Measurements from ENCODE around the gene COL4A2. TPM values are rescaled to one million over a fixed set of nuclear protein-coding genes. Genes with fewer than 3 reads are reported as not detected.

The COL4A2 gene
- total and polyA plus RNA-seq, 4 donors: 8.0 to 45.2 (median 40.3) TPM

- Histone ChIP-seq H3K9ac (ENCODE audit: low read depth in 1 of 2, low read length in 2 of 2) (no peak overlapping the region), H3K27ac (ENCODE audit: low read depth in 1 of 2, low read length in 2 of 2) (no peak overlapping the region), H3K9me3 (ENCODE audit: control insufficient read depth in 4 of 4, low read length in 3 of 4) (no peaks in the 10 kb centered on the region), H3K36me3 (ENCODE audit: control insufficient read depth in 4 of 4, insufficient read depth in 3 of 4, low read depth in 1 of 4, low read length in 3 of 4) (no peaks in the 10 kb centered on the region), H3K27me3 (ENCODE audit: control insufficient read depth in 4 of 4, insufficient read depth in 4 of 4, low read length in 3 of 4) (no peaks in the 10 kb centered on the region), H3K4me1 (ENCODE audit: control insufficient read depth in 4 of 4, insufficient read depth in 4 of 4, low read length in 3 of 4) (peaks cover 0 to 2% (median 0%) of the 10 kb centered on the region in 4 donors), H3K4me3 (ENCODE audit: low read depth in 1 of 3, low read length in 3 of 3) (no peak overlapping the region)
- 90% methylated on average over 3 of the region's 3 CpGs for WGBS
- TF ChIP-seq FOXA1 (IDR thresholded peaks at IDR 0.05) (no peak), EGR1 (IDR thresholded peaks at IDR 0.05; ENCODE audit: low read depth in 2 of 2) (no peak), FOXA2 (IDR thresholded peaks at IDR 0.05) (no peak), HNF4G (IDR thresholded peaks at IDR 0.05) (no peak), CTCF (IDR thresholded peaks at IDR 0.05; ENCODE audit: low read depth, low read length, missing input control) (no peak), JUND (IDR thresholded peaks at IDR 0.05) (no peak), RXRA (IDR thresholded peaks at IDR 0.05) (no peak), ATF3 (IDR thresholded peaks at IDR 0.05) (no peak), ZBTB33 (IDR thresholded peaks at IDR 0.05) (no peak), NR2F2 (IDR thresholded peaks at IDR 0.05) (no peak), YY1 (IDR thresholded peaks at IDR 0.05) (no peak), TAF1 (conservative IDR thresholded peaks at IDR 0.05) (no peak), HNF4A (conservative IDR thresholded peaks at IDR 0.05) (no peak)
- no peak for DNase-seq (ENCODE audit: low spot score)
Observed at GRCh38 chr13:110257408-110257807, 49.7 kb upstream of the COL4A2 start.

DNA sequence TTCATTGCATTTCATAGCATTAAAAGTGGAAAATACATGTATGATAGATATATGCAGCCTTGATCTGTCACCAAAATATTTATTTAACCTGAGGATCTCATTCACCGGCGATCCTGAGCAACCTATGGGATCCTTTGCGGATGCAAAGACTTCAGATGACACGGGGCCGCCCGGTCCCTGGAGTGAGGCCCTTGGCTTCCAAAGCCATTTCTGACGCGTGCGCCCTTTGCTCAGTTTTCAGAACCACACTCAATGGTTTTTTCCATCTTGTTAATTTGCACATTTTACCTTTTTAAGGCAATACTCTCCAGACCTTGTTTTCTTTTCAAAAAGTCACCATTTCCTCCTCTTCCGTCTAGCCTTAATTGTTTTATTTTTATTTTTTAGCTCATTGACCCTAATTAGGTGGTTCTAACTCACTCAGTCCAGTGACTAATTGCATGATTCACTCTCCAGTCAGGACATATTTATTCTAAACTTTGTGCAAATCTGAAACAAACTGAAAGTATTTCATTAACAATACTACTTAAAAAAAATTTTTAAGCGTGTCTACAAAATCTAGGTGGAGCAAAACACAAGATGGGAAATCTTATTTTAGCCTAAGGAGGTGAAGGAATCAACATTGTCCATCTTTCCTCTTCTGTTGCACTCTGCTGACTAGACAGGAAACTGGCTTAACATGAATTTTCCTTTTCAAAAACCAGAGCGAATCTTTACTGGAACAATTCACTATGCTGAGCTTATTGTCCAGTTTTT lies 48.0 kb upstream of the COL4A2 start:
- Histone ChIP-seq H3K27me3 (ENCODE audit: control insufficient read depth in 4 of 4, insufficient read depth in 4 of 4, low read length in 3 of 4) (no peaks in the 10 kb centered on the region), H3K9me3 (ENCODE audit: control insufficient read depth in 4 of 4, low read length in 3 of 4) (no peaks in the 10 kb centered on the region), H3K36me3 (ENCODE audit: control insufficient read depth in 4 of 4, insufficient read depth in 3 of 4, low read depth in 1 of 4, low read length in 3 of 4) (no peaks in the 10 kb centered on the region), H3K27ac (ENCODE audit: low read depth in 1 of 2, low read length in 2 of 2) (no peak overlapping the region), H3K4me1 (ENCODE audit: control insufficient read depth in 4 of 4, insufficient read depth in 4 of 4, low read length in 3 of 4) (peaks cover 0 to 2% (median 0%) of the 10 kb centered on the region in 4 donors), H3K9ac (ENCODE audit: low read depth in 1 of 2, low read length in 2 of 2) (no peak overlapping the region), H3K4me3 (ENCODE audit: low read depth in 1 of 3, low read length in 3 of 3) (no peak overlapping the region)
- 85% methylated on average over 12 of the region's 12 CpGs for WGBS
- DNase-seq (ENCODE audit: low spot score): no peak
- no peak for TF ChIP-seq ZBTB33 (IDR thresholded peaks at IDR 0.05)
- no peak for TF ChIP-seq NR2F2 (IDR thresholded peaks at IDR 0.05)
- no peak for TF ChIP-seq EGR1 (IDR thresholded peaks at IDR 0.05; ENCODE audit: low read depth in 2 of 2)
- TF ChIP-seq, protein P1, sequence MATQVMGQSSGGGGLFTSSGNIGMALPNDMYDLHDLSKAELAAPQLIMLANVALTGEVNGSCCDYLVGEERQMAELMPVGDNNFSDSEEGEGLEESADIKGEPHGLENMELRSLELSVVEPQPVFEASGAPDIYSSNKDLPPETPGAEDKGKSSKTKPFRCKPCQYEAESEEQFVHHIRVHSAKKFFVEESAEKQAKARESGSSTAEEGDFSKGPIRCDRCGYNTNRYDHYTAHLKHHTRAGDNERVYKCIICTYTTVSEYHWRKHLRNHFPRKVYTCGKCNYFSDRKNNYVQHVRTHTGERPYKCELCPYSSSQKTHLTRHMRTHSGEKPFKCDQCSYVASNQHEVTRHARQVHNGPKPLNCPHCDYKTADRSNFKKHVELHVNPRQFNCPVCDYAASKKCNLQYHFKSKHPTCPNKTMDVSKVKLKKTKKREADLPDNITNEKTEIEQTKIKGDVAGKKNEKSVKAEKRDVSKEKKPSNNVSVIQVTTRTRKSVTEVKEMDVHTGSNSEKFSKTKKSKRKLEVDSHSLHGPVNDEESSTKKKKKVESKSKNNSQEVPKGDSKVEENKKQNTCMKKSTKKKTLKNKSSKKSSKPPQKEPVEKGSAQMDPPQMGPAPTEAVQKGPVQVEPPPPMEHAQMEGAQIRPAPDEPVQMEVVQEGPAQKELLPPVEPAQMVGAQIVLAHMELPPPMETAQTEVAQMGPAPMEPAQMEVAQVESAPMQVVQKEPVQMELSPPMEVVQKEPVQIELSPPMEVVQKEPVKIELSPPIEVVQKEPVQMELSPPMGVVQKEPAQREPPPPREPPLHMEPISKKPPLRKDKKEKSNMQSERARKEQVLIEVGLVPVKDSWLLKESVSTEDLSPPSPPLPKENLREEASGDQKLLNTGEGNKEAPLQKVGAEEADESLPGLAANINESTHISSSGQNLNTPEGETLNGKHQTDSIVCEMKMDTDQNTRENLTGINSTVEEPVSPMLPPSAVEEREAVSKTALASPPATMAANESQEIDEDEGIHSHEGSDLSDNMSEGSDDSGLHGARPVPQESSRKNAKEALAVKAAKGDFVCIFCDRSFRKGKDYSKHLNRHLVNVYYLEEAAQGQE (IDR thresholded peaks at IDR 0.05): no peak
- no peak for TF ChIP-seq SP1 (IDR thresholded peaks at IDR 0.05)
- no peak for TF ChIP-seq FOXA2 (IDR thresholded peaks at IDR 0.05)
- TF ChIP-seq JUND (IDR thresholded peaks at IDR 0.05): no peak
- TF ChIP-seq ATF3 (IDR thresholded peaks at IDR 0.05): no peak

Data from liver (tissue), 9 donors.